ENCODE measurements around the gene MYO1C.
"Not testable (repeated sequence)": the region's sequence is repeated elsewhere in the genome, so short reads cannot be mapped to it uniquely, and the experiment has no call there.

MYO1C gene

GRCh38 chr17:1492249-1493206, at the start of gene MYO1C:
TSS of gene MYO1C (minus strand) at chr17:1492686. CDS start at chr17:1492487, 199 bp downstream.
- no peak for DNase-seq

- DNase-seq = no peak
These were observed 49.0 kb upstream of the MYO1C start for GRCh38 chr17:1541367-1541904.

- DNase-seq = no peak
These were observed 47.3 kb upstream of the MYO1C start for GRCh38 chr17:1539811-1540210.

- no peak for DNase-seq
These were observed 43.3 kb upstream of the MYO1C start for GRCh38 chr17:1535737-1536136.

- no peak for DNase-seq
These were observed 41.3 kb upstream of the MYO1C start for GRCh38 chr17:1533661-1534325.

- no peak for DNase-seq
These were observed 40.5 kb upstream of the MYO1C start for GRCh38 chr17:1532836-1533602.

GRCh38 chr17:1529863-1530262, 37.4 kb upstream of the MYO1C start:
- no peak for DNase-seq

GRCh38 chr17:1526876-1527275, 34.4 kb upstream of the MYO1C start:
- DNase-seq = not testable (repeated sequence)

- no peak for DNase-seq
These were observed 30.1 kb upstream of the MYO1C start for GRCh38 chr17:1522626-1523025.

GRCh38 chr17:1521086-1521640, 28.7 kb upstream of the MYO1C start:
- no peak for DNase-seq

- no peak for DNase-seq
These were observed 27.2 kb upstream of the MYO1C start for GRCh38 chr17:1519678-1520077.

- DNase-seq = no peak
These were observed 25.9 kb upstream of the MYO1C start for GRCh38 chr17:1518410-1518809.

- peak; percentile 97 for DNase-seq
These were observed 24.1 kb upstream of the MYO1C start, which contains the start of gene INPP5K for GRCh38 chr17:1516388-1517161. TSS of gene INPP5K (minus strand) at chr17:1516612. CDS start at chr17:1516499, 113 bp downstream.

GRCh38 chr17:1515640-1516387, 23.3 kb upstream of the MYO1C start:
- peak; percentile 75 for DNase-seq

GRCh38 chr17:1512351-1512750, 19.9 kb upstream of the MYO1C start:
- no peak for DNase-seq

- no peak for DNase-seq
These were observed 19.4 kb upstream of the MYO1C start for GRCh38 chr17:1511756-1512321.

GRCh38 chr17:1511290-1511689, 18.8 kb upstream of the MYO1C start:
- DNase-seq = no peak

- DNase-seq = no peak
These were observed 16.9 kb upstream of the MYO1C start for GRCh38 chr17:1509290-1509881.

GRCh38 chr17:1508709-1509108, 16.2 kb upstream of the MYO1C start:
- not testable (repeated sequence) for DNase-seq

GRCh38 chr17:1506649-1507267, 14.3 kb upstream of the MYO1C start:
- no peak for DNase-seq
